ENCODE measurements around the gene MINAR1. TPM values are rescaled to one million over a fixed set of nuclear protein-coding genes. Genes with fewer than 3 reads are reported as not detected.

MINAR1 gene
- total and polyA plus RNA-seq, 7 donors, result 0.03 to 0.23 (median 0.10) TPM; not detected in 1

Other genes with a start within 250 kb of the MINAR1 start
- gene ANKRD34C, start 149.6 kb upstream of the MINAR1 start, total RNA-seq, result not detected
- under 1 TPM in 2 of 3 donors, not detected in 1; 0.01 to 0.03 TPM for gene ANKRD34C, start 149.6 kb upstream of the MINAR1 start, polyA plus RNA-seq
- 1 to 10 TPM; 1.3 to 3.7 (median 3.0) TPM for gene TMED3, start 121.2 kb upstream of the MINAR1 start, total RNA-seq
- 1 to 10 TPM; 2.3 to 4.8 (median 2.9) TPM for gene TMED3, start 121.2 kb upstream of the MINAR1 start, polyA plus RNA-seq

Measured in psoas muscle (tissue), 7 donors.